GM12872 (cell line): Measurements from ENCODE around the gene KCNQ1.

Source experiments
- CTCF ChIP-seq: IDR thresholded peaks from 3 replicates; pipeline ENCODE4 v1.5.1; 2011; ENCODE audit warnings: low read depth, mild to moderate bottlenecking, low read length, moderate library complexity; ENCODE audit not compliant: insufficient read depth

The KCNQ1 gene

GRCh38 chr11:2888266-2888968, 443.6 kb downstream of the KCNQ1 start:
- TF ChIP-seq CTCF: peak; percentile 98

- no peak for TF ChIP-seq CTCF
These were observed 444.8 kb downstream of the KCNQ1 start for GRCh38 chr11:2889362-2890273.

GRCh38 chr11:2890466-2891294, 445.9 kb downstream of the KCNQ1 start:
- TF ChIP-seq CTCF: no peak

GRCh38 chr11:2891326-2892214, 446.8 kb downstream of the KCNQ1 start:
- TF ChIP-seq CTCF: no peak

- TF ChIP-seq CTCF: peak; percentile 96
These were observed 447.6 kb downstream of the KCNQ1 start for GRCh38 chr11:2892215-2892966.

GRCh38 chr11:2892967-2893528, 448.2 kb downstream of the KCNQ1 start:
- peak; percentile 48 for TF ChIP-seq CTCF
